ENCODE measurements around the gene TBC1D3H.
"Not testable (repeated sequence)": the region's sequence is repeated elsewhere in the genome, so short reads cannot be mapped to it uniquely, and the experiment has no call there.

DNA sequence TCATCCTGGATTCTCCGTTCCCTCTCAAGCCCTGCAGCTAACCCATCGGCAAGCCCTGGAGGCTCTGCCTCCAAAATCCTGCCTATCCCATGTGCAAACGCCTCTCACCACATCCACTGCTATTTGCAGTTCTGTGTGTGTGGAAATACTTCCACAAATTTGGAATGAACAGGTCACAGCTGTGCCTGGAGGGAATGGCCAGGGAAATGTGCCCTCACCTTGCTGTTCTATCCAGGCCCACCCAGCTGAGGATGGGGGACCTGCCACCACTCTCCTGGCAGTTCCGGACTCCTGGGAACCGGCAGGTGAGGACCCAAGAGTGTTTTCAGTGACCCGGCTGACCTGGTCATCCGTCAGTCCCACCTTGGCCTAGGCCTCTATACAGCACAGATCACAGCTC is 12.3 kb downstream of the TBC1D3H start:
- TF ChIP-seq, protein P1, sequence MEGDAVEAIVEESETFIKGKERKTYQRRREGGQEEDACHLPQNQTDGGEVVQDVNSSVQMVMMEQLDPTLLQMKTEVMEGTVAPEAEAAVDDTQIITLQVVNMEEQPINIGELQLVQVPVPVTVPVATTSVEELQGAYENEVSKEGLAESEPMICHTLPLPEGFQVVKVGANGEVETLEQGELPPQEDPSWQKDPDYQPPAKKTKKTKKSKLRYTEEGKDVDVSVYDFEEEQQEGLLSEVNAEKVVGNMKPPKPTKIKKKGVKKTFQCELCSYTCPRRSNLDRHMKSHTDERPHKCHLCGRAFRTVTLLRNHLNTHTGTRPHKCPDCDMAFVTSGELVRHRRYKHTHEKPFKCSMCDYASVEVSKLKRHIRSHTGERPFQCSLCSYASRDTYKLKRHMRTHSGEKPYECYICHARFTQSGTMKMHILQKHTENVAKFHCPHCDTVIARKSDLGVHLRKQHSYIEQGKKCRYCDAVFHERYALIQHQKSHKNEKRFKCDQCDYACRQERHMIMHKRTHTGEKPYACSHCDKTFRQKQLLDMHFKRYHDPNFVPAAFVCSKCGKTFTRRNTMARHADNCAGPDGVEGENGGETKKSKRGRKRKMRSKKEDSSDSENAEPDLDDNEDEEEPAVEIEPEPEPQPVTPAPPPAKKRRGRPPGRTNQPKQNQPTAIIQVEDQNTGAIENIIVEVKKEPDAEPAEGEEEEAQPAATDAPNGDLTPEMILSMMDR (IDR thresholded peaks at IDR 0.05) = not testable (repeated sequence)
- TF ChIP-seq EP300 (IDR thresholded peaks at IDR 0.05) = not testable (repeated sequence)

Measured in ovary (tissue), 3 donors.